H9 (cell line): ENCODE measurements around the gene LIPA. TPM values are rescaled to one million over a fixed set of nuclear protein-coding genes. Genes with fewer than 3 reads are reported as not detected.

Experiments used
- DNase-seq: peaks from one replicate; pipeline ENCODE4 v3.0.0-alpha.2; 2017
- H2AFZ ChIP-seq: one replicate; pipeline ENCODE4 v1.6.1; 2013; ENCODE audit warnings: mild to moderate bottlenecking, low read length, control low read depth, moderate library complexity
- H2AK5ac ChIP-seq: 2 replicates; pipeline ENCODE4 v1.6.1; 2013; ENCODE audit warnings: low read length, control low read depth, mixed read lengths; ENCODE audit not compliant: insufficient read length
- H2BK120ac ChIP-seq: one replicate; pipeline ENCODE4 v1.6.1; 2013; ENCODE audit warnings: low read depth, mild to moderate bottlenecking, low read length, control low read depth, inconsistent platforms; ENCODE audit not compliant: poor library complexity, severe bottlenecking
- H2BK12ac ChIP-seq: 2 replicates; pipeline ENCODE4 v1.6.1; 2013; ENCODE audit warnings: low read length, control low read depth, mixed read lengths, low read depth; ENCODE audit not compliant: insufficient read length
- H2BK15ac ChIP-seq: 2 replicates; pipeline ENCODE4 v1.6.1; 2013; ENCODE audit warnings: low read depth, low read length, control low read depth
- H2BK20ac ChIP-seq: one replicate; pipeline ENCODE4 v1.6.1; 2013; ENCODE audit warnings: low read depth, mild to moderate bottlenecking, low read length, control low read depth, inconsistent platforms; ENCODE audit not compliant: poor library complexity, severe bottlenecking
- H2BK5ac ChIP-seq: 2 replicates; pipeline ENCODE4 v1.6.1; 2013; ENCODE audit warnings: low read length, control low read depth, mixed read lengths; ENCODE audit not compliant: insufficient read length
- H3K14ac ChIP-seq: 2 replicates; pipeline ENCODE4 v1.6.1; 2013; ENCODE audit warnings: low read length, control low read depth; ENCODE audit not compliant: insufficient read depth
- H3K18ac ChIP-seq: 2 replicates; pipeline ENCODE4 v1.6.1; 2013; ENCODE audit warnings: low read depth, mild to moderate bottlenecking, mixed read lengths, low read length, control low read depth; ENCODE audit not compliant: insufficient read length
- H3K23ac ChIP-seq: 2 replicates; pipeline ENCODE4 v1.6.1; 2013; ENCODE audit warnings: low read length, control low read depth, mixed read lengths, low read depth; ENCODE audit not compliant: insufficient read length
- H3K23me2 ChIP-seq: 2 replicates; pipeline ENCODE4 v1.6.1; 2013; ENCODE audit warnings: low read depth, mild to moderate bottlenecking, mixed read lengths, low read length, control low read depth; ENCODE audit not compliant: insufficient read length, poor library complexity, severe bottlenecking
- H3K27ac ChIP-seq: 2 replicates; pipeline ENCODE4 v1.5.1; 2013; ENCODE audit warnings: low read length, control low read depth, mixed read lengths, low read depth; ENCODE audit not compliant: insufficient read length
- H3K27me3 ChIP-seq: 2 replicates; pipeline ENCODE4 v1.6.1; 2013; ENCODE audit warnings: low read length, control low read depth, inconsistent platforms; ENCODE audit not compliant: insufficient read depth
- H3K4ac ChIP-seq: 2 replicates; pipeline ENCODE4 v1.6.1; 2013; ENCODE audit warnings: low read depth, mild to moderate bottlenecking, control low read depth, inconsistent platforms, low read length, moderate library complexity
- H3K4me1 ChIP-seq: 2 replicates; pipeline ENCODE4 v1.6.1; 2013; ENCODE audit warnings: low read length, control low read depth, inconsistent platforms; ENCODE audit not compliant: insufficient read depth
- H3K4me2 ChIP-seq: 2 replicates; pipeline ENCODE4 v1.6.1; 2013; ENCODE audit warnings: low read length, control low read depth, mixed read lengths; ENCODE audit not compliant: insufficient read length, insufficient read depth
- H3K56ac ChIP-seq: 2 replicates; pipeline ENCODE4 v1.6.1; 2013; ENCODE audit warnings: low read depth, mild to moderate bottlenecking, mixed read lengths, low read length, control low read depth; ENCODE audit not compliant: insufficient read length
- H3K79me1 ChIP-seq: 2 replicates; pipeline ENCODE4 v1.6.1; 2013; ENCODE audit warnings: low read depth, mild to moderate bottlenecking, moderate library complexity, low read length, control low read depth, inconsistent platforms; ENCODE audit not compliant: insufficient read depth, poor library complexity, severe bottlenecking
- H3K79me2 ChIP-seq: 2 replicates; pipeline ENCODE4 v1.6.1; 2013; ENCODE audit warnings: low read length, control low read depth, inconsistent platforms; ENCODE audit not compliant: insufficient read depth
- H3K9ac ChIP-seq: 2 replicates; pipeline ENCODE4 v1.6.1; 2013; ENCODE audit warnings: low read length, control low read depth, mixed read lengths; ENCODE audit not compliant: insufficient read length; ENCODE audit errors: extremely low read depth
- H3K9me3 ChIP-seq: one replicate; pipeline ENCODE4 v1.6.1; 2013; ENCODE audit warnings: low read depth, low read length, inconsistent platforms; ENCODE audit not compliant: control insufficient read depth
- H3T11ph ChIP-seq: one replicate; pipeline ENCODE4 v1.6.1; 2013; ENCODE audit warnings: mild to moderate bottlenecking, low read length, control low read depth, inconsistent platforms
- H4K20me1 ChIP-seq: one replicate; pipeline ENCODE4 v1.6.1; 2013; ENCODE audit not compliant: control insufficient read depth, insufficient read length, insufficient read depth
- H4K5ac ChIP-seq: 2 replicates; pipeline ENCODE4 v1.6.1; 2013; ENCODE audit warnings: low read depth, mild to moderate bottlenecking, mixed read lengths, low read length, control low read depth; ENCODE audit not compliant: insufficient read length
- H4K8ac ChIP-seq: replicated peaks from 2 replicates; pipeline ENCODE4 v1.6.1; 2013; ENCODE audit warnings: low read length, control low read depth, mixed read lengths, low read depth; ENCODE audit not compliant: insufficient read length
- H4K91ac ChIP-seq: 2 replicates; pipeline ENCODE4 v1.6.1; 2013; ENCODE audit warnings: low read depth, mild to moderate bottlenecking, moderate library complexity, mixed read lengths, low read length, control low read depth; ENCODE audit not compliant: insufficient read length
- H3K27ac Mint-ChIP-seq, 3 experiments: 2 replicates in 2 of 3; 3 replicates in 1 of 3; pipeline ENCODE4 v1.8.0; 2020 to 2021; ENCODE audit warnings: mixed read lengths in 3 of 3, mild to moderate bottlenecking in 1 of 3, moderate library complexity in 1 of 3
- H3K27me3 Mint-ChIP-seq: 2 replicates; pipeline ENCODE4 v1.8.0; 2021; ENCODE audit warnings: low read depth, mild to moderate bottlenecking, moderate library complexity, mixed read lengths
- H3K36me3 Mint-ChIP-seq, 3 experiments: 2 replicates in 2 of 3; 3 replicates in 1 of 3; pipeline ENCODE4 v1.8.0; 2020 to 2021; ENCODE audit warnings: low read depth in 3 of 3, mixed read lengths in 3 of 3; ENCODE audit not compliant: insufficient read depth in 1 of 3
- H3K4me1 Mint-ChIP-seq, 2 experiments: 2 replicates each; pipeline ENCODE4 v1.8.0; 2020; ENCODE audit warnings: mixed read lengths in 2 of 2
- H3K4me3 Mint-ChIP-seq, 2 experiments: 2 replicates in 1 of 2; 3 replicates in 1 of 2; pipeline ENCODE4 v1.8.0; 2020 to 2021; ENCODE audit warnings: mild to moderate bottlenecking in 2 of 2, mixed read lengths in 2 of 2, moderate library complexity in 1 of 2
- H3K9me3 Mint-ChIP-seq, 2 experiments: 2 replicates in 1 of 2; 3 replicates in 1 of 2; pipeline ENCODE4 v1.8.0; 2020; ENCODE audit warnings: mild to moderate bottlenecking in 2 of 2, mixed read lengths in 2 of 2, moderate library complexity in 1 of 2
- total RNA-seq: library from RNA; stranded (reverse); gene quantifications from 2 replicates; pipeline ENCODE4 v1.2.1, GENCODE V29; 2021
- TF ChIP-seq, protein P1 (sequence below): fragments of 200-600 bp; sonication (generic); conservative IDR thresholded peaks from 3 replicates; pipeline ENCODE4 v1.8.0; 2021; ENCODE audit warnings: antibody characterized with exemption, mild to moderate bottlenecking

Gene LIPA
- total RNA-seq, 1 experiment from 2014 or later, result 20.9 TPM

DNA sequence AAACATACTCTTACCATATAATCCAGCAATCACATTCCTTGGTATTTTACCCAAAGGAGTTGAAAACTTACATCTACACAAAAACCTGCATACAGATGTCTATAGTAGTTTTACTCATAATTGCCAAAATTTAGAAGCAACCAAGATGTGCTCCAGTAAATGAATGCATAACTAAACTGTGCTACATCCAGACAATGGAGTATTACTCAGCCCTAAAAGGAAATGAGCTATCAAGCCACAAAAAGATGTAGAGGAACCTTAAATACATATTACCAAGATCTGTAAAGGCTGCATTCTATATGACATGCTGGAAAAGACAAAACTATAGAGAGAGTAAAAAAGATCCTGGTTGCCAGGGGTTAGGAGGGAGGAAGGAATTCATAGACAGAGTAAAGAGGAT lies 22.6 kb downstream of the LIPA start:
- H2AK5ac ChIP-seq, result no peak overlapping the region
- H2BK5ac ChIP-seq, result no peak overlapping the region
- no peak overlapping the region for H3K18ac ChIP-seq
- no peak overlapping the region for H2AFZ ChIP-seq
- H2BK120ac ChIP-seq, result no peak overlapping the region
- H2BK15ac ChIP-seq, result no peak overlapping the region
- no peak overlapping the region for H3K14ac ChIP-seq
- no peak overlapping the region for H2BK20ac ChIP-seq
- no peak overlapping the region for H3K27ac ChIP-seq
- H3K4me3 Mint-ChIP-seq, result no peak overlapping the region
- H3K56ac ChIP-seq, result no peak overlapping the region
- DNase-seq, result no peak
- peaks cover 11 to 13% of the 10 kb centered on the region in 2 experiments for H3K4me1 Mint-ChIP-seq
- no peaks in the 10 kb centered on the region for H4K20me1 ChIP-seq
- H3K9me3 ChIP-seq, result peaks cover 7% of the 10 kb centered on the region
- no peak overlapping the region for H3K23ac ChIP-seq
- TF ChIP-seq, protein P1, sequence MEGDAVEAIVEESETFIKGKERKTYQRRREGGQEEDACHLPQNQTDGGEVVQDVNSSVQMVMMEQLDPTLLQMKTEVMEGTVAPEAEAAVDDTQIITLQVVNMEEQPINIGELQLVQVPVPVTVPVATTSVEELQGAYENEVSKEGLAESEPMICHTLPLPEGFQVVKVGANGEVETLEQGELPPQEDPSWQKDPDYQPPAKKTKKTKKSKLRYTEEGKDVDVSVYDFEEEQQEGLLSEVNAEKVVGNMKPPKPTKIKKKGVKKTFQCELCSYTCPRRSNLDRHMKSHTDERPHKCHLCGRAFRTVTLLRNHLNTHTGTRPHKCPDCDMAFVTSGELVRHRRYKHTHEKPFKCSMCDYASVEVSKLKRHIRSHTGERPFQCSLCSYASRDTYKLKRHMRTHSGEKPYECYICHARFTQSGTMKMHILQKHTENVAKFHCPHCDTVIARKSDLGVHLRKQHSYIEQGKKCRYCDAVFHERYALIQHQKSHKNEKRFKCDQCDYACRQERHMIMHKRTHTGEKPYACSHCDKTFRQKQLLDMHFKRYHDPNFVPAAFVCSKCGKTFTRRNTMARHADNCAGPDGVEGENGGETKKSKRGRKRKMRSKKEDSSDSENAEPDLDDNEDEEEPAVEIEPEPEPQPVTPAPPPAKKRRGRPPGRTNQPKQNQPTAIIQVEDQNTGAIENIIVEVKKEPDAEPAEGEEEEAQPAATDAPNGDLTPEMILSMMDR, result no peak
- H3K23me2 ChIP-seq, result no peaks in the 10 kb centered on the region
- H3K27me3 Mint-ChIP-seq, result peaks cover 2% of the 10 kb centered on the region
- H3K79me1 ChIP-seq, result no peaks in the 10 kb centered on the region
- H3K4me2 ChIP-seq, result no peak overlapping the region
- no peak overlapping the region for H3T11ph ChIP-seq
- no peak overlapping the region for H3K27ac Mint-ChIP-seq
- no peaks in the 10 kb centered on the region for H3K4me1 ChIP-seq
- peaks cover 23 to 29% (median 24%) of the 10 kb centered on the region in 3 experiments for H3K36me3 Mint-ChIP-seq
- H3K79me2 ChIP-seq, result no peaks in the 10 kb centered on the region
- no peaks in the 10 kb centered on the region for H3K27me3 ChIP-seq
- H3K9ac ChIP-seq, result no peak overlapping the region
- H3K4ac ChIP-seq, result no peak overlapping the region
- H4K5ac ChIP-seq, result no peak overlapping the region
- no peak overlapping the region for H4K8ac ChIP-seq
- peaks cover 13 to 16% of the 10 kb centered on the region in 2 experiments for H3K9me3 Mint-ChIP-seq
- H4K91ac ChIP-seq, result no peak overlapping the region
- H2BK12ac ChIP-seq, result no peak overlapping the region
